Adrenal gland (tissue), 5 donors: ENCODE measurements around the gene ADIPOR2.

Experiments
- CTCF ChIP-seq, 6 experiments: fragments of 450-650 bp in 4 of 6; fragments of 200-600 bp in 2 of 6; sonication (generic) in 1 of 6; IDR thresholded peaks; 1 replicate in 5 of 6; 2 replicates in 1 of 6; pipeline versions ENCODE4 v1.5.1 to v1.8.0; 2016 to 2021; ENCODE audit warnings: antibody characterized with exemption in 6 of 6, mild to moderate bottlenecking in 2 of 6, moderate library complexity in 1 of 6
- POLR2A ChIP-seq, 2 donors: fragments of 450-650 bp; IDR thresholded peaks; one replicate each; pipeline ENCODE4 v1.6.1; 2017; ENCODE audit warnings: antibody characterized with exemption in 2 of 2, mild to moderate bottlenecking in 2 of 2, moderate library complexity in 1 of 2
- donor health status: DM: no; HTN: no; CAD: no.

GRCh38 chr12:1666215-1666614 is 24.7 kb upstream of the ADIPOR2 start:
- TF ChIP-seq CTCF (IDR thresholded peaks at IDR 0.05) (no peak), POLR2A (IDR thresholded peaks at IDR 0.05) (no peak)
